ENCODE data around the gene CUX1. TPM values are rescaled to one million over a fixed set of nuclear protein-coding genes. Genes with fewer than 3 reads are reported as not detected.
A peak's percentile ranks its signal among the peaks of the same experiment; 100 is the strongest.
"Not testable (repeated sequence)": the region's sequence is repeated elsewhere in the genome, so short reads cannot be mapped to it uniquely, and the experiment has no call there.

Gene CUX1
- total and polyA plus RNA-seq, 5 donors = 54.1 to 146 (median 109) TPM

DNA sequence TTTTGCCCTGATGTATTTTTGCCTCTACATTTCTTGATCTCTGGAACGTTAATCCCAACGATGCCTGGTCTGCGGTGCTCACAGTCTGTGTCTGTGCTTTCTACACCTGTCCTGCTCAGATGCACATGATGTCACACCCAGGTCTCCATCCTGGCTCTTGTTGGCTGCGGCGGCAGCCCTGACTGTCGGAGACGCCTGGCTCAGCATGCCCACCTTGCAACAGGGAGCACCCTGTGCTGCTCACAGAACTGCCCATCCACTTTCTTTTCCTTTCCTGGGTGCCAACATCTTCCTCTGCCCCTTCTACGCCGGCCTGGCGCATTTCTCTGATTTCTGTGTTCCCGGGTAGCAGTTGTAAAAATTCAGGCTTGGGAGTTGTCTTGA lies 106.2 kb downstream of the CUX1 start:
- DNase-seq (no peak), ATAC-seq (no peak)
- Histone ChIP-seq H3K4me1 (ENCODE audit: control insufficient read depth, insufficient read depth, low read length) (no peaks in the 10 kb centered on the region), H3K9me3 (ENCODE audit: control insufficient read depth, low read length) (no peaks in the 10 kb centered on the region), H3K27ac (ENCODE audit: low read length) (peak overlapping the region; percentile 56), H3K4me3 (ENCODE audit: low read length) (no peak overlapping the region), H3K27me3 (ENCODE audit: control insufficient read depth, insufficient read depth) (no peaks in the 10 kb centered on the region)
- WGBS = 76% methylated on average over 11 of the region's 11 CpGs
- intact Hi-C loops (cut with DNase I) = no loop called here

DNA sequence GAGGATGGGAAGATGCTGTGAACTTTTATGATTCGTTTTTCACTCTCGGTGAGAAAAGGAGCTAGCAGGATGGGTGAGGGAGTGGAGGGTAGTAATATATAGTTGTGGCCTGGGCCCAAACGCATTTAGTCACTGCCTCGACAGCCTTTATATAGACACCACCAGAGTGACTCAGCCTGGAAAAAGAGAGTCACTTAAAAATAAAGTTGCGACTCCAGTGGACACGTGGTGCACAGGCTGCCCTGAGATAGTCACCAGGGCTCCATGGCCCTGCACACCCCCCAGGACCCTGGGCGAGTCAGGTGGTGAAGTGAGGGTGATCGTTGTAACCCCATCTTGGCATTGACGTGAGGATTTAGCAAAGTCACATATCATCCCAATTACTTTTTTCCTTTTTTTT lies 106.7 kb downstream of the CUX1 start:
- no peaks in the 10 kb centered on the region for H3K4me1 ChIP-seq (ENCODE audit: control insufficient read depth, insufficient read depth, low read length)
- peak; percentile 63 to 84 for ATAC-seq

DNA sequence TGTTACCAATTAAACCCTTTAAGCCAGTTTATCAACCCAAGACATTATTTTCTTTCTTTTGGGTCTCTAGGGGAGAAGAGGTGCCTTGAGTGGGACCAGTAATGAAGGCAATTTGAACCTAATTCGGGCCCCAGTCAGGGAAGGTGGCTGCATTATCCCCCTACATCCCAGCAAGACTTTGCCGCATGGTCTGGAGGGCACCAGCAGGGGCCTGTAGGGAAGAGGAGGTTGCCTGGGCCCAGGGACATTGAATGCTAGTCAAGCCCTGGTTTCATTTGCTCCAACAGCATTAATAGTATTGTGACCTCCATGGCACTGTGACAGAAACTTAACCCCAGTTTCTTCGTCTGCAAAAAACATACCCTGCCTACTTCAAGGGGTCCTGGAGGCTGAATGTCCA lies 108.8 kb downstream of the CUX1 start:
- peak overlapping the region; percentile 72 for H3K27ac ChIP-seq (ENCODE audit: low read length)
- no peak overlapping the region for H3K4me3 ChIP-seq (ENCODE audit: low read length)
- no peaks in the 10 kb centered on the region for H3K27me3 ChIP-seq (ENCODE audit: control insufficient read depth, insufficient read depth)
- intact Hi-C loops (cut with DNase I) = no loop called here
- no peaks in the 10 kb centered on the region for H3K9me3 ChIP-seq (ENCODE audit: control insufficient read depth, low read length)
- DNase-seq (no peak), ATAC-seq (no peak)
- no peaks in the 10 kb centered on the region for H3K4me1 ChIP-seq (ENCODE audit: control insufficient read depth, insufficient read depth, low read length)
- 90% methylated on average over 3 of the region's 3 CpGs for WGBS

More for the DNA sequence above, 106.7 kb downstream of the CUX1 start:
- Histone ChIP-seq H3K27me3 (ENCODE audit: control insufficient read depth, insufficient read depth) (no peaks in the 10 kb centered on the region), H3K9me3 (ENCODE audit: control insufficient read depth, low read length) (no peaks in the 10 kb centered on the region), H3K27ac (ENCODE audit: low read length) (peak overlapping the region; percentile 56), H3K4me3 (ENCODE audit: low read length) (no peak overlapping the region)
- DNase-seq = no peak
- 53% methylated on average over 9 of the region's 9 CpGs for WGBS
- intact Hi-C loops (cut with DNase I) = no loop called here

DNA sequence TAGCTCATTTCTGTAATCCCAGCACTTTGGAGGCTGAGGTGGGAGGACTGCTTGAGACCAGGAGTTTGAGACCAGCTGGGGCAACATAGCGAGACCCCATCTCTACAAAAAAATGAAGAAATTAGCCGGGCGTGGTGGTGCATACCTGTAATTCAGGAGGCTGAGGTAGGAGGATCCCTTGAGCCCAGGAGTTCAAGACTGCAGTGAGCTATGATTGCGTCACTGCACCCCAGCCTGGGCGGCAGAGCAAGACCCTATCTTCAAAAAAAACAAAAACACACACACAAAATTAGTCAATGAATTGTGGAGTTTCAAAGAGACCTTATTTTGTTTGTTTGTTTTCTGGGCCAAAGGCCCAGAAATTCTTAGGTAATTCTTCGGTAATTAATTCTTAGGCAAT lies 110.0 kb downstream of the CUX1 start:
- Histone ChIP-seq H3K27me3 (ENCODE audit: control insufficient read depth, insufficient read depth) (no peaks in the 10 kb centered on the region), H3K4me1 (ENCODE audit: control insufficient read depth, insufficient read depth, low read length) (peaks cover 4% of the 10 kb centered on the region), H3K9me3 (ENCODE audit: control insufficient read depth, low read length) (no peaks in the 10 kb centered on the region), H3K4me3 (ENCODE audit: low read length) (no peak overlapping the region), H3K27ac (ENCODE audit: low read length) (peak overlapping the region; percentile 17)
- ATAC-seq (no peak), DNase-seq (no peak)
- WGBS = 82% methylated on average over 6 of the region's 6 CpGs
- intact Hi-C loops (cut with DNase I) = no loop called here

DNA sequence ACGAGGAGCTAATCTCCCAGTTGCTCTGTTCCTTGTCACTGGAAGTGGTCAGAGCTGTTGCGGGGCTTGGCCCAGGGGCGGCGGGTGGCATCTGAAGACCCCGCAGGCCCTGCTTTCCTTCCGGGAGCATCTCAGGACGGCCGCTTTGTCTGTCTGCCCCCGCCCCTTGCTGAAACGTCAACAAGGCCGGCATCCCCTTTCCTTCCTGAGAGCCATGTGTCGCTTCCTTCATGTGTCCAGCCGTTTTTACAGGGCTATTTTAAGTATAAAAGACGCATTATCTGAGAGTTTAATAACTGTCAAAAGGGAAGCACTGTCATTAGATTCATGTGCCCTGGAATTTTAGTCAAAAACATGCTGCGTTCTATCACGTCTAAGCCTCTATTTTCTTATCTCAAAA lies 110.4 kb downstream of the CUX1 start:
- Histone ChIP-seq H3K4me3 (ENCODE audit: low read length) (no peak overlapping the region), H3K4me1 (ENCODE audit: control insufficient read depth, insufficient read depth, low read length) (peaks cover 4% of the 10 kb centered on the region), H3K27ac (ENCODE audit: low read length) (peak overlapping the region; percentile 17), H3K9me3 (ENCODE audit: control insufficient read depth, low read length) (no peaks in the 10 kb centered on the region), H3K27me3 (ENCODE audit: control insufficient read depth, insufficient read depth) (no peaks in the 10 kb centered on the region)
- DNase-seq (peak; percentile 53 to 77 (median 72)), ATAC-seq (peak; percentile 28 to 58)
- intact Hi-C loops (cut with DNase I) = no loop called here
- 15% methylated on average over 16 of the region's 16 CpGs for WGBS

DNA sequence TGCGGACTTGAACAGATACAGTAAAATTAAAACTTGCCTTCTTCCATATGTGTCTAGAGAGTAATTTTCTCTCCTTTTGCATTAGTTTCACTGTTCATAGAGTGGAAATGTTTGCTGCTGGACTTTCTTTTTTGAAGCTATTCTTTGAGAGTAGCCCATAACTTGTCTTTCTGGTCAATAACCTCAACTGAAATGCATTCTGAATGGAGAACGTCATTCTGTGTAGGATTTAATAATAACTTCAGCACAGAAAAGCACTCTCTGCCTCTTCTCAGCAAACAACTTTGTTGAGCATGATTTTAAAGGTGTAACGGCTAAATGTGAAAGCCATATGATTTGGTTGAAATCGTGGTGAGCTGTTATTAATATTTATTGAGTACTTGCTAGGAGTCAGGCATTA lies 111.8 kb downstream of the CUX1 start:
- 79% methylated on average over 4 of the region's 4 CpGs for WGBS
- H3K27ac ChIP-seq (ENCODE audit: low read length) = no peak overlapping the region

DNA sequence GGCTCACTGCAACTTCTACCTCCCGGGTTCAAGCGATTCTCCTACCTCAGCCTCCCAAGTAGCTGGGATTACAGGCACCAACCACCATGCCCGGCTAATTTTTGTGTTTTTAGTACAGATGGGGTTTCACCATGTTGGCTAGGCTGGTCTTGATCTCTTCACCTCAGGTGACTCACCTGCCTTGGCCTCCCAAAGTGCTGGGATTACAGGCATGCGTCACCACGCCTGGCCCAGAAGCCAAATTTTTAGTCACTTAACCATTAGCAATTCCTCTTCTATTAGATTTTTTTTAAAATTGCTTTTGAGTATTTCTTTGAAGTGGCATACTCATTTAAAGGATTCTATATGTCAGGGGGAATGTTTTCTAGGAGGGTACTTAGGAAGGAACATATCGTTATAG lies 112.5 kb downstream of the CUX1 start:
- H3K4me1 ChIP-seq (ENCODE audit: control insufficient read depth, insufficient read depth, low read length); H3K4me3 ChIP-seq (ENCODE audit: low read length); H3K9me3 ChIP-seq (ENCODE audit: control insufficient read depth, low read length); ATAC-seq; DNase-seq; H3K27me3 ChIP-seq (ENCODE audit: control insufficient read depth, insufficient read depth); H3K27ac ChIP-seq (ENCODE audit: low read length): not testable (repeated sequence)
- WGBS = 98% methylated on average over 6 of the region's 6 CpGs
- intact Hi-C loops (cut with DNase I) = loop anchor here in 1 of 4 donors (10.0 kb wide), 1 partner anchor 115 kb away; the partner anchor contains the start of gene CUX1

More for the DNA sequence above, 111.8 kb downstream of the CUX1 start:
- Histone ChIP-seq H3K9me3 (ENCODE audit: control insufficient read depth, low read length) (no peaks in the 10 kb centered on the region), H3K4me1 (ENCODE audit: control insufficient read depth, insufficient read depth, low read length) (peaks cover 4% of the 10 kb centered on the region), H3K27me3 (ENCODE audit: control insufficient read depth, insufficient read depth) (no peaks in the 10 kb centered on the region), H3K4me3 (ENCODE audit: low read length) (no peak overlapping the region)
- DNase-seq = no peak
- ATAC-seq = no peak
- intact Hi-C loops (cut with DNase I) = no loop called here

DNA sequence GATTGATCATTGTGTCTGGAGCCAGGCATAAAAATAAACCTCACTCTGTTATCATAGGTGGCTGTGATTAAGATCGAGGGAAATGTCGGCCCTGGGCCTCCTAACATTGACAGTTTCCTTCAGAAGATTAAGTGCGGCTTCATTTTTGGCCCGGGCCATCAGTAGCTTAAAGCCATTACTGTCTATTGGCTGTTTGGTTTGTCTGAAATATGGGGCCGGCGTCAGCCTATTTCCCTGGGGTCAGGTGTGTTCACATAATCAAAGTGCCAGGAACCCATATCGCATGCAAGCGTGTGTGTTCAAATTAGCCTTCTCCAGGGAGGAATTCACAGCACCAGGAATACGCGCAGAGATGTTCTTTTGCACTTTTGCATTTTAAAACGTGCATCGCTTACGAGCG lies 114.7 kb downstream of the CUX1 start:
- intact Hi-C loops (cut with DNase I) = loop anchor here in 1 of 4 donors (10.0 kb wide), 1 partner anchor 117 kb away; the partner anchor contains the start of gene CUX1
- ATAC-seq (no peak), DNase-seq (no peak)
- no peaks in the 10 kb centered on the region for H3K27me3 ChIP-seq (ENCODE audit: control insufficient read depth, insufficient read depth)
- H3K4me3 ChIP-seq (ENCODE audit: low read length) = no peak overlapping the region
- peaks cover 12% of the 10 kb centered on the region for H3K4me1 ChIP-seq (ENCODE audit: control insufficient read depth, insufficient read depth, low read length)
- WGBS = 83% methylated on average over 14 of the region's 14 CpGs
- H3K9me3 ChIP-seq (ENCODE audit: control insufficient read depth, low read length) = no peaks in the 10 kb centered on the region
- H3K27ac ChIP-seq (ENCODE audit: low read length) = no peak overlapping the region

DNA sequence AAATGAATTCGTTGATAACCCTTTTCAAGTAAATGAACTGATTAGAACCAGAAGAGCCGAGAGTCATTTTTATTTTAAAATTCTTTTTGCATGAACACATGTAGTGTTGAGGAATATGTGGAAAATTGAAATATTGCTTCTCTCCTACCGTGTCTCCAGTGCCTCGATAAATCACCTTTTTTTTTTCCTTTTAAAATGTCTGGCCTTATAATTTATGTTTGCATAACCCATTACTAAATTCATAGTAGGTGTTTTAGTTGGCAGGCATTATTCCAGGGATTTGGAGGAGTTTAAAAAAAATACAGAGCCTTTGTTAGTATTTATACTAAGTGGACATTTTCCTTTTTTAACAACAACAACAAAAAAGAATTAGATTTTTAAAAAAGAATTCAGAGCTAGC lies 115.6 kb downstream of the CUX1 start:
- 68% methylated on average over 4 of the region's 4 CpGs for WGBS
- intact Hi-C loops (cut with DNase I) = loop anchor here in 1 of 4 donors (10.0 kb wide), 1 partner anchor 118 kb away; the partner anchor contains the start of gene CUX1
- Histone ChIP-seq H3K4me3 (ENCODE audit: low read length) (no peak overlapping the region), H3K4me1 (ENCODE audit: control insufficient read depth, insufficient read depth, low read length) (peaks cover 12% of the 10 kb centered on the region), H3K9me3 (ENCODE audit: control insufficient read depth, low read length) (no peaks in the 10 kb centered on the region), H3K27me3 (ENCODE audit: control insufficient read depth, insufficient read depth) (no peaks in the 10 kb centered on the region), H3K27ac (ENCODE audit: low read length) (no peak overlapping the region)
- ATAC-seq = no peak
- DNase-seq = no peak

DNA sequence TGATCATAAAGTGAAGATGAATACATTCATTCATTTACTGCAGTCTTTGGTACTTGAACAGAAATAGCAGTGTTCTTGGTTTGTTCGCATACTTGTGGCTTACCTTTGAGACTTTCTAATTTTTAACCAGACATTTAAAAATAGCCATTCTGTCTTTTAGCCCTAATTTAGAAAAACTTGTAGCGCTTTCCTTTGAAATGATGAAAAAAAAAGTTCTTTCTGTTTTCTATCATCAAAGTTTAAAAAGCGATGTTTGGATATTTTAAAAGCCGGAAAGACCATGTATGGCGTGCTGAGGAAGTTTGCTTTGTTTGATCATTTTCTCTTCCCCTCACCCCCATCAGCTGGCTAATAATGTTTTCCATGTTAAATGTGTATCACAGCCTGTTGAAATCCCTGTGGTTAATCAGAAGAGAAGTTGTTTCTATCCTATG lies 116.3 kb downstream of the CUX1 start:
- no peak for ATAC-seq
- Histone ChIP-seq H3K27ac (ENCODE audit: low read length) (no peak overlapping the region), H3K27me3 (ENCODE audit: control insufficient read depth, insufficient read depth) (no peaks in the 10 kb centered on the region), H3K9me3 (ENCODE audit: control insufficient read depth, low read length) (no peaks in the 10 kb centered on the region), H3K4me3 (ENCODE audit: low read length) (no peak overlapping the region), H3K4me1 (ENCODE audit: control insufficient read depth, insufficient read depth, low read length) (peaks cover 12% of the 10 kb centered on the region)
- no peak for DNase-seq
- 87% methylated on average over 5 of the region's 5 CpGs for WGBS
- intact Hi-C loops (cut with DNase I) = loop anchor here in 1 of 4 donors (10.0 kb wide), 1 partner anchor 119 kb away; the partner anchor contains the start of gene CUX1

DNA sequence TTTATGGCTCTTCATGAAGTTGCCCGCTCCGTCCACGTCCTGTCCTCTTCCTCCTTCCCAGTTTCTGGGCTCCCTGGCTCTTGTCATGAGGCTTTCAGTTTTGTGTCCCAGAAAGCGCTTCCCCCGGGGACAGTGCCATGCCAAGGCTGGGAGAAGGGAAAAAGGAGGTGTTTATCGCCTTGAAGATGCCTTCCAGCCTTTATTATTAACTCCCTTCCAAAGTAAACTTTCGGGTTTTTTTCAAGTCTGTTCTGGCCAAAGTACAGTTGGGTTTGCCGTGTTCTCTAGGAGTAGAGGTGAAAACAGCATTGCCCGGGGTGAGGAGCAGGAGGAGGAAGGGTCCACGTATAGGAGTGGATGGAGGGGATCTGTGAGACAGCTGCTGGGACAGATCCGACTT lies 117.2 kb downstream of the CUX1 start:
- intact Hi-C loops (cut with DNase I) = loop anchor here in 1 of 4 donors (10.0 kb wide), 1 partner anchor 120 kb away; the partner anchor contains the start of gene CUX1
- H3K27me3 ChIP-seq (ENCODE audit: control insufficient read depth, insufficient read depth) = no peaks in the 10 kb centered on the region
- H3K9me3 ChIP-seq (ENCODE audit: control insufficient read depth, low read length) = no peaks in the 10 kb centered on the region
- peak; percentile 10 to 16 for ATAC-seq
- H3K4me1 ChIP-seq (ENCODE audit: control insufficient read depth, insufficient read depth, low read length) = peaks cover 12% of the 10 kb centered on the region
- WGBS = 27% methylated on average over 11 of the region's 11 CpGs
- peak overlapping the region; percentile 23 for H3K4me3 ChIP-seq (ENCODE audit: low read length)
- peak in 2 of 3 donors; percentile 76 to 81 for DNase-seq
- peak overlapping the region; percentile 80 for H3K27ac ChIP-seq (ENCODE audit: low read length)

All from right cardiac atrium (tissue), 5 donors.